Measurements from ENCODE around the gene NKD1. TPM values are rescaled to one million over a fixed set of nuclear protein-coding genes. Genes with fewer than 3 reads are reported as not detected.

The NKD1 gene
- polyA plus RNA-seq, 1 experiment: not detected

GRCh38 chr16:50645563-50646220, 97.5 kb downstream of the NKD1 start:
- POLR2A ChIA-PET: no interaction called here
- TF ChIP-seq, protein P1, sequence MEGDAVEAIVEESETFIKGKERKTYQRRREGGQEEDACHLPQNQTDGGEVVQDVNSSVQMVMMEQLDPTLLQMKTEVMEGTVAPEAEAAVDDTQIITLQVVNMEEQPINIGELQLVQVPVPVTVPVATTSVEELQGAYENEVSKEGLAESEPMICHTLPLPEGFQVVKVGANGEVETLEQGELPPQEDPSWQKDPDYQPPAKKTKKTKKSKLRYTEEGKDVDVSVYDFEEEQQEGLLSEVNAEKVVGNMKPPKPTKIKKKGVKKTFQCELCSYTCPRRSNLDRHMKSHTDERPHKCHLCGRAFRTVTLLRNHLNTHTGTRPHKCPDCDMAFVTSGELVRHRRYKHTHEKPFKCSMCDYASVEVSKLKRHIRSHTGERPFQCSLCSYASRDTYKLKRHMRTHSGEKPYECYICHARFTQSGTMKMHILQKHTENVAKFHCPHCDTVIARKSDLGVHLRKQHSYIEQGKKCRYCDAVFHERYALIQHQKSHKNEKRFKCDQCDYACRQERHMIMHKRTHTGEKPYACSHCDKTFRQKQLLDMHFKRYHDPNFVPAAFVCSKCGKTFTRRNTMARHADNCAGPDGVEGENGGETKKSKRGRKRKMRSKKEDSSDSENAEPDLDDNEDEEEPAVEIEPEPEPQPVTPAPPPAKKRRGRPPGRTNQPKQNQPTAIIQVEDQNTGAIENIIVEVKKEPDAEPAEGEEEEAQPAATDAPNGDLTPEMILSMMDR (IDR thresholded peaks at IDR 0.05; ENCODE audit: low read depth, low read length): no peak
- CTCF ChIA-PET: interaction anchor here (1.2 to 1.4 kb wide), 2 partner anchors 20 to 161 kb away, joined by 5 read pairs; no protein-coding TSS in a partner anchor

GRCh38 chr16:50646345-50646744, 98.1 kb downstream of the NKD1 start:
- no peaks in the 10 kb centered on the region; the same call in 1 of the 2 replicates for H3K9me3 ChIP-seq (ENCODE audit: control insufficient read depth, insufficient read depth, low read length)
- DNase-seq (ENCODE audit: low read depth, low spot score): no peak
- no peak overlapping the region for H3K27ac ChIP-seq (ENCODE audit: low read depth, low read length)
- CTCF ChIA-PET: interaction anchor here (1.2 to 1.4 kb wide), 2 partner anchors 19 to 160 kb away, joined by 5 read pairs; no protein-coding TSS in a partner anchor
- H3K27me3 ChIP-seq (ENCODE audit: control insufficient read depth, insufficient read depth, low read length): peaks cover 8% of the 10 kb centered on the region
- TF ChIP-seq, protein P1 (IDR thresholded peaks at IDR 0.05; ENCODE audit: low read depth, low read length): no peak
- H3K4me3 ChIP-seq (ENCODE audit: low read depth, low read length): no peak overlapping the region
- POLR2A ChIA-PET: no interaction called here

More at GRCh38 chr16:50645563-50646220, 97.5 kb downstream of the NKD1 start:
- DNase-seq (ENCODE audit: low read depth, low spot score): no peak
- H3K27me3 ChIP-seq (ENCODE audit: control insufficient read depth, insufficient read depth, low read length): peaks cover 8% of the 10 kb centered on the region
- H3K4me3 ChIP-seq (ENCODE audit: low read depth, low read length): no peak overlapping the region
- H3K27ac ChIP-seq (ENCODE audit: low read depth, low read length): no peak overlapping the region
- H3K9me3 ChIP-seq (ENCODE audit: control insufficient read depth, insufficient read depth, low read length): no peaks in the 10 kb centered on the region

DNA sequence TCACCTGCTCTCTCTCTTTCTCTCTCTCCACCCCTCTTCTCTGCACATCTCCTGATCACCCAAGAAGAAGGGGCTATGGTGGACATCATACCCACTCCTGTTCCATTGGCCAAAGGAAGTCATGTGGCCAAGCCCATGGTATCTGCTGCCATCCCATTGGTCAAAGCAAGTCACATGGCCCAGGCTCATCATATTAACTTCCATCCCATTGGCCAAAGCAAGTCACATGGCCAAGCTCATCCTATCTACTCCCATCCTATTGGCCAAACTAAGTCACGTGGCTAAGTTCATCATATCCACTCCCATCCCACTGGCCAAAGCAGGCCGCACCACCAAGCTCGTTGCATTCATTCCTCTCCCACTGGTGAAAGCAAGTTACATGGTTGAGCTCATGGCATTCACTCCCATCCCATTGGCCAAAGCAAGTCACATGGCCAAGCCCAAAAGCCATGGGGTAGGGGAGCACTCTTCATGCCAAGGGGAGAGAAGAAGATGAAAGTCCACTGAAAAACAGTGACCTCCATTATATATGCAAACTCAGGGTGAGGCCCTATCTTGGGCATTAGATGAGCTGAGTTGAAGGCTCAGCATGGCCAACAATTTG, 103.7 kb downstream of the NKD1 start:
- Histone ChIP-seq H3K9me3 (ENCODE audit: control insufficient read depth, insufficient read depth, low read length) (peaks cover 3% of the 10 kb centered on the region), H3K27ac (ENCODE audit: low read depth, low read length) (no peak overlapping the region), H3K4me3 (ENCODE audit: low read depth, low read length) (no peak overlapping the region), H3K27me3 (ENCODE audit: control insufficient read depth, insufficient read depth, low read length) (peaks cover 4% of the 10 kb centered on the region)
- ChIA-PET CTCF (interaction anchor here (1.3 to 2.8 kb wide), 2 partner anchors 14 to 627 kb away, joined by 3 to 13 read pairs; partner anchors contain the start of gene CNEP1R1), POLR2A (no interaction called here)
- TF ChIP-seq, protein P1 (IDR thresholded peaks at IDR 0.05; ENCODE audit: low read depth, low read length): no peak
- DNase-seq (ENCODE audit: low read depth, low spot score): no peak

GRCh38 chr16:50652836-50653425, 104.7 kb downstream of the NKD1 start:
- H3K27ac ChIP-seq (ENCODE audit: low read depth, low read length): no peak overlapping the region
- CTCF ChIA-PET: interaction anchor here (1.3 to 2.8 kb wide), 2 partner anchors 13 to 628 kb away, joined by 3 to 13 read pairs; partner anchors contain the start of gene CNEP1R1
- POLR2A ChIA-PET: no interaction called here

More at GRCh38 chr16:50652836-50653425, 104.7 kb downstream of the NKD1 start:
- Histone ChIP-seq H3K9me3 (ENCODE audit: control insufficient read depth, insufficient read depth, low read length) (peaks cover 3% of the 10 kb centered on the region), H3K4me3 (ENCODE audit: low read depth, low read length) (no peak overlapping the region), H3K27me3 (ENCODE audit: control insufficient read depth, insufficient read depth, low read length) (peaks cover 4% of the 10 kb centered on the region)
- no peak for DNase-seq (ENCODE audit: low read depth, low spot score)
- TF ChIP-seq, protein P1 (IDR thresholded peaks at IDR 0.05; ENCODE audit: low read depth, low read length): no peak
